NCI-H187 treated with DMSO at 0.1 percent for 48 hours (cell line): ENCODE data around the gene ISCA1.

ENCODE experiments used
- DNase-seq: peaks from one replicate; lab custom pipeline; 2025; lab: John Stamatoyannopoulos, UW

ISCA1 gene

GRCh38 chr9:86285261-86285660, 2.9 kb upstream of the ISCA1 start:
- no peak for DNase-seq

GRCh38 chr9:86282979-86283535, 719 bp upstream of the ISCA1 start:
- DNase-seq = no peak

GRCh38 chr9:86281593-86282076, 703 bp downstream of the ISCA1 start:
- no peak for DNase-seq

- DNase-seq = no peak
Measured at GRCh38 chr9:86280580-86280979, 1.8 kb downstream of the ISCA1 start.

GRCh38 chr9:86279839-86280238, 2.5 kb downstream of the ISCA1 start:
- no peak for DNase-seq

GRCh38 chr9:86277072-86277471, 5.3 kb downstream of the ISCA1 start:
- no peak for DNase-seq

GRCh38 chr9:86275962-86276361, 6.4 kb downstream of the ISCA1 start:
- DNase-seq = no peak

- no peak for DNase-seq
Measured at GRCh38 chr9:86274821-86275643, 7.3 kb downstream of the ISCA1 start.

GRCh38 chr9:86272221-86272620, 10.1 kb downstream of the ISCA1 start:
- DNase-seq = no peak

- no peak for DNase-seq
Measured at GRCh38 chr9:86263876-86264275, 18.5 kb downstream of the ISCA1 start.

- no peak for DNase-seq
Measured at GRCh38 chr9:86262492-86262891, 19.8 kb downstream of the ISCA1 start.

GRCh38 chr9:86259557-86259956, 22.8 kb downstream of the ISCA1 start, which contains the start of gene C9orf153:
C9orf153 (minus strand) TSS chr9:86259657; CDS start chr9:86229603, 30,054 bp downstream.
- no peak for DNase-seq

- no peak for DNase-seq
Measured at GRCh38 chr9:86257391-86257790, 24.9 kb downstream of the ISCA1 start.

GRCh38 chr9:86256653-86257052, 25.7 kb downstream of the ISCA1 start:
- DNase-seq = no peak

GRCh38 chr9:86253577-86253976, 28.8 kb downstream of the ISCA1 start:
- DNase-seq = no peak

- no peak for DNase-seq
Measured at GRCh38 chr9:86252870-86253269, 29.5 kb downstream of the ISCA1 start.

GRCh38 chr9:86250123-86250522, 32.2 kb downstream of the ISCA1 start:
- DNase-seq = no peak

GRCh38 chr9:86248746-86249145, 33.6 kb downstream of the ISCA1 start:
- DNase-seq = no peak

- no peak for DNase-seq
Measured at GRCh38 chr9:86246752-86247161, 35.6 kb downstream of the ISCA1 start.

GRCh38 chr9:86242071-86242470, 40.3 kb downstream of the ISCA1 start:
- DNase-seq = no peak

GRCh38 chr9:86241216-86241615, 41.1 kb downstream of the ISCA1 start:
- no peak for DNase-seq

- no peak for DNase-seq
Measured at GRCh38 chr9:86238861-86239770, 43.2 kb downstream of the ISCA1 start.
